Esophagus squamous epithelium (tissue), 5 donors: ENCODE results near the gene DYNC2H1. TPM values are rescaled to one million over a fixed set of nuclear protein-coding genes. Genes with fewer than 3 reads are reported as not detected.

Source experiments
- DNase-seq: peaks from one replicate; lab custom pipeline; 2025; lab: John Stamatoyannopoulos, UW
- H3K27ac ChIP-seq, 4 donors: fragments of 200-600 bp; sonication (generic); one replicate each; pipeline ENCODE4 v1.5.1; 2016 to 2019; ENCODE audit warnings: mild to moderate bottlenecking in 1 of 4
- H3K27me3 ChIP-seq, 4 donors: fragments of 200-600 bp; sonication (generic); 1 replicate in 3 of 4; 2 replicates in 1 of 4; pipeline versions ENCODE4 v1.5.1 to v1.6.0; 2017 to 2021; ENCODE audit warnings: antibody characterized with exemption in 1 of 4
- H3K36me3 ChIP-seq, 3 donors: fragments of 200-600 bp; sonication (generic); one replicate each; pipeline ENCODE4 v1.5.1; 2016 to 2019
- H3K4me1 ChIP-seq, 3 donors: fragments of 200-600 bp; sonication (generic); one replicate each; pipeline ENCODE4 v1.5.1; 2017 to 2019
- H3K4me3 ChIP-seq, 4 donors: fragments of 200-600 bp; sonication (generic); 1 replicate in 3 of 4; 2 replicates in 1 of 4; pipeline ENCODE4 v1.5.1; 2016 to 2019; ENCODE audit warnings: mild to moderate bottlenecking in 2 of 4, moderate library complexity in 1 of 4
- H3K9me3 ChIP-seq, 3 donors: fragments of 200-600 bp; sonication (generic); one replicate each; pipeline ENCODE4 v1.5.1; 2016 to 2019
- CTCF ChIP-seq, 6 experiments: fragments of 450-650 bp in 4 of 6; fragments of 200-600 bp in 2 of 6; sonication (generic) in 2 of 6; IDR thresholded peaks; one replicate each; pipeline ENCODE4 v1.5.1; 2016 to 2019; ENCODE audit warnings: antibody characterized with exemption in 6 of 6, mild to moderate bottlenecking in 4 of 6, moderate library complexity in 4 of 6
- POLR2A ChIP-seq, 4 donors: fragments of 450-650 bp; IDR thresholded peaks; one replicate each; pipeline ENCODE4 v1.6.1; 2017; ENCODE audit warnings: antibody characterized with exemption in 4 of 4, mild to moderate bottlenecking in 4 of 4, moderate library complexity in 3 of 4
- WGBS, 2 donors: methylation state at CpG; one replicate each; pipeline ENCODE4 v1.1.5; 2018; 5-methylcytosine and 5-hydroxymethylcytosine counted together
- intact Hi-C: fragments of 100-400 bp; cut with DNase I; formaldehyde crosslinking; loops from one replicate; pipeline ENCODE4 v1.15.0; 2022
- total RNA-seq, 4 donors: library from RNA; depleted of rRNA; stranded (reverse); fragments of >200 nt; gene quantifications; one replicate each; pipeline ENCODE4 v1.1.0, GENCODE V29; 2016
- donor health status: DM: yes; HTN: yes; CAD: no.

Gene DYNC2H1
- total RNA-seq, 4 donors from 2014 or later = 6.8 to 13.9 (median 9.3) TPM

DNA sequence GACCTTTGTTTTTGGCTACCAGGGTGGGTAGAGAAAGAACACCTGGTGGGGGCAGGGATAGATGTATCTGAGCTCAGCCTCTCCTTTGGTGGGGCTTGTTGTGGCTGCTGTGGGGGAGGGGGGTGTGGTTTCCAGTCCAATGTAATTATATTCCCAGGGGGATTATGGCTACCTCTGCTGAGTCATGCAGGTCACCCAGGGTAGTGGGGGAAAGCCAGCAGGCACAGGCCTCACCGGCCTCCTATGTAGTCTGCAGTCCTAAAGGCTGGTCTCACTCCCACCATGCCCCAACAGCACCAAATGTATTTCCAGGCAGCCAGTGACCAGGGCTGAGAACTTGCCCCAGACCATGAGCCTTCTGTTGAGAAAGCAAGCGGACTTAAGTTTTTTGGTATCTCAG is 119.6 kb downstream of the DYNC2H1 start:
- no peak for TF ChIP-seq POLR2A (IDR thresholded peaks at IDR 0.05)
- no peak for TF ChIP-seq CTCF (IDR thresholded peaks at IDR 0.05)
- Histone ChIP-seq H3K4me3 (no peak overlapping the region), H3K27me3 (no peaks in the 10 kb centered on the region), H3K9me3 (no peaks in the 10 kb centered on the region), H3K4me1 (no peaks in the 10 kb centered on the region), H3K36me3 (peaks cover 0 to 9% (median 0%) of the 10 kb centered on the region in 3 donors), H3K27ac (no peak overlapping the region)
- 94 to 100% methylated on average over 2 of the region's 2 CpGs for WGBS, 2 donors
- intact Hi-C loops = no loop called here
- no peak for DNase-seq

DNA sequence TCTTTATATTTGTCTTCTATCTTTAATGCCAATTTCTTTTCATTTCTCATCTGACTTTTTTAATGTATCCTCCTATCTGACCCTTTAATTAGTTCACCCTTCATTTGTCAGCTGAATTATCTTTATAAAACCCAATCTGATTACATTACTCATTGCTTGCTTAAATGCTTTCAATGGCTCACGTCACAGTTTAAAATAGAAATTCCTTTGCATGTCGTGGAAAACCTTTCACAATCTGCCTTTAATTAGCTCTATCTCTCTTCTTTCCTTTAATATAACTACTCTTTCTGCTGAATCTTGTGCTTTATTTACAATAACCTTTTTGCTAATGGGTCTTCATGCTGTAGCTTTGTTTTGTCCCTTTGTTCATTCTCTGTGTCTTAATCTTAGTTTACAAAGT is 125.7 kb downstream of the DYNC2H1 start:
- intact Hi-C loops = no loop called here
- H3K36me3 ChIP-seq = no peaks in the 10 kb centered on the region
- no peak for DNase-seq
- no peaks in the 10 kb centered on the region for H3K9me3 ChIP-seq
- no peak overlapping the region for H3K4me3 ChIP-seq
- TF ChIP-seq CTCF (IDR thresholded peaks at IDR 0.05) (no peak), POLR2A (IDR thresholded peaks at IDR 0.05) (no peak)
- 51 to 60% methylated on average over 2 of the region's 2 CpGs for WGBS, 2 donors
- H3K4me1 ChIP-seq = no peaks in the 10 kb centered on the region
- no peak overlapping the region for H3K27ac ChIP-seq
- H3K27me3 ChIP-seq = no peaks in the 10 kb centered on the region

- intact Hi-C loops = no loop called here
- Histone ChIP-seq H3K36me3 (peaks cover 0 to 22% (median 0%) of the 10 kb centered on the region in 3 donors), H3K4me3 (no peak overlapping the region), H3K4me1 (no peaks in the 10 kb centered on the region), H3K27ac (no peak overlapping the region), H3K27me3 (no peaks in the 10 kb centered on the region), H3K9me3 (no peaks in the 10 kb centered on the region)
- no peak for TF ChIP-seq CTCF (IDR thresholded peaks at IDR 0.05)
- no peak for TF ChIP-seq POLR2A (IDR thresholded peaks at IDR 0.05)
- WGBS, 2 donors = 88 to 91% methylated on average over 6 of the region's 6 CpGs
- no peak for DNase-seq
Measured at GRCh38 chr11:103241574-103241973, 132.3 kb downstream of the DYNC2H1 start.

GRCh38 chr11:103254123-103254522 is 144.9 kb downstream of the DYNC2H1 start:
- no peak overlapping the region for H3K27ac ChIP-seq
- intact Hi-C loops = no loop called here
- TF ChIP-seq POLR2A (IDR thresholded peaks at IDR 0.05) (no peak), CTCF (IDR thresholded peaks at IDR 0.05) (no peak)

GRCh38 chr11:103257360-103257759 is 148.1 kb downstream of the DYNC2H1 start:
- Histone ChIP-seq H3K4me3 (no peak overlapping the region), H3K27ac (no peak overlapping the region), H3K27me3 (no peaks in the 10 kb centered on the region), H3K4me1 (no peaks in the 10 kb centered on the region), H3K9me3 (no peaks in the 10 kb centered on the region), H3K36me3 (peaks cover 0 to 43% (median 0%) of the 10 kb centered on the region in 3 donors)
- intact Hi-C loops = no loop called here
- DNase-seq = no peak
- 70 to 73% methylated on average over 4 of the region's 4 CpGs for WGBS, 2 donors
- TF ChIP-seq POLR2A (IDR thresholded peaks at IDR 0.05) (no peak), CTCF (IDR thresholded peaks at IDR 0.05) (no peak)

More at GRCh38 chr11:103254123-103254522, 144.9 kb downstream of the DYNC2H1 start:
- Histone ChIP-seq H3K36me3 (peaks cover 0 to 30% (median 0%) of the 10 kb centered on the region in 3 donors), H3K4me1 (no peaks in the 10 kb centered on the region), H3K9me3 (no peaks in the 10 kb centered on the region), H3K27me3 (no peaks in the 10 kb centered on the region), H3K4me3 (no peak overlapping the region)
- DNase-seq = no peak
